Endothelial cell of umbilical vein (primary cell): ENCODE data around the gene FKBP7.
A peak's percentile ranks its signal among the peaks of the same experiment; 100 is the strongest.

Experiments used
- CTCF ChIP-seq, 2 donors: IDR thresholded peaks; 1 replicate in 1 of 2; 2 replicates in 1 of 2; pipeline ENCODE4 v1.5.1; 2011; ENCODE audit warnings: low read length in 2 of 2, mild to moderate bottlenecking in 2 of 2, moderate library complexity in 2 of 2, control low read depth in 1 of 2, inconsistent platforms in 1 of 2, low read depth in 1 of 2; ENCODE audit not compliant: insufficient read depth in 1 of 2; ENCODE audit errors: extremely low read depth in 1 of 2
- EZH2 ChIP-seq: IDR thresholded peaks from 2 replicates; pipeline ENCODE4 v1.6.1; 2012; ENCODE audit warnings: borderline replicate concordance, low read depth, mild to moderate bottlenecking, moderate library complexity, low read length, inconsistent platforms; ENCODE audit not compliant: severe bottlenecking
- FOS ChIP-seq: IDR thresholded peaks from 2 replicates; pipeline ENCODE4 v1.6.1; 2011; ENCODE audit warnings: mild to moderate bottlenecking, low read length, moderate library complexity, borderline replicate concordance; ENCODE audit not compliant: insufficient read depth
- GATA2 ChIP-seq: IDR thresholded peaks from 2 replicates; pipeline ENCODE4 v1.7.0; 2011; ENCODE audit warnings: low read depth, mild to moderate bottlenecking, moderate library complexity, mixed read lengths, low read length; ENCODE audit not compliant: insufficient read length, insufficient read depth
- JUN ChIP-seq: IDR thresholded peaks from 2 replicates; pipeline ENCODE4 v1.6.1; 2011; ENCODE audit warnings: borderline replicate concordance, low read depth; ENCODE audit not compliant: insufficient read length, insufficient read depth
- MAX ChIP-seq: IDR thresholded peaks from 2 replicates; pipeline ENCODE4 v1.6.1; 2011; ENCODE audit not compliant: insufficient read depth, insufficient read length
- MYC ChIP-seq: IDR thresholded peaks from one replicate; pipeline ENCODE4 v1.6.1; 2011; ENCODE audit warnings: mild to moderate bottlenecking, low read depth, low read length
- POLR2A ChIP-seq: IDR thresholded peaks from 2 replicates; pipeline ENCODE4 v1.6.1; 2012; ENCODE audit warnings: low read depth, mild to moderate bottlenecking, control low read depth, low read length
- POLR2AphosphoS5 ChIP-seq: IDR thresholded peaks from 2 replicates; pipeline ENCODE4 v1.6.1; 2012; ENCODE audit warnings: low read depth, mild to moderate bottlenecking, control low read depth, low read length, moderate library complexity; ENCODE audit not compliant: insufficient read depth

GRCh38 chr2:178478439-178479274 is at the start of gene FKBP7:
- TF ChIP-seq CTCF (IDR thresholded peaks at IDR 0.05; ENCODE audit: extremely low read depth in 1 of 2, insufficient read depth in 1 of 2, low read depth in 1 of 2, low read length in 2 of 2), result peak; percentile 68 to 71
- TF ChIP-seq POLR2AphosphoS5, result peak; percentile 67
- TF ChIP-seq JUN, result no peak
- TF ChIP-seq EZH2, result no peak
- peak; percentile 63 for TF ChIP-seq POLR2A
- TF ChIP-seq MAX, result peak; percentile 27
- TF ChIP-seq GATA2, result no peak
- no peak for TF ChIP-seq FOS
- TF ChIP-seq MYC, result no peak
